Upper lobe of right lung (tissue), 1 donor: ENCODE measurements around the gene RAB8B. TPM values are rescaled to one million over a fixed set of nuclear protein-coding genes. Genes with fewer than 3 reads are reported as not detected.

ENCODE experiments used
- ATAC-seq: fragments of 200-7000 bp; cut with Tn5 transposase; one replicate; pipeline ENCODE4 v1.9.1; 2020; ENCODE audit warnings: mild to moderate bottlenecking, moderate library complexity
- DNase-seq: peaks from one replicate; pipeline ENCODE4 v3.0.0-alpha.2; 2020
- H3K27ac ChIP-seq: fragments of 200-600 bp; one replicate; pipeline ENCODE4 v1.8.0; 2022
- H3K27me3 ChIP-seq: fragments of 200-600 bp; one replicate; pipeline ENCODE4 v1.8.0; 2022; ENCODE audit warnings: mild to moderate bottlenecking
- H3K36me3 ChIP-seq: fragments of 200-600 bp; one replicate; pipeline ENCODE4 v1.8.0; 2022
- H3K4me1 ChIP-seq: fragments of 200-600 bp; one replicate; pipeline ENCODE4 v1.8.0; 2022
- H3K4me3 ChIP-seq: fragments of 200-600 bp; one replicate; pipeline ENCODE4 v1.8.0; 2022; ENCODE audit warnings: mild to moderate bottlenecking
- H3K9me3 ChIP-seq: fragments of 200-600 bp; one replicate; pipeline ENCODE4 v1.8.0; 2022
- CTCF ChIP-seq: fragments of 200-600 bp; IDR thresholded peaks from one replicate; pipeline ENCODE4 v1.8.0; 2022; ENCODE audit warnings: antibody characterized with exemption
- intact Hi-C: fragments of 100-400 bp; cut with DNase I; formaldehyde crosslinking; loops from one replicate; pipeline ENCODE4 v1.11.0; 2022
- total RNA-seq: library from RNA; stranded (reverse); fragmentation: NEBNext Ultra II Directional; extraction: Animal tissue kit (Norgen Biotek cat#: 25700); gene quantifications from one replicate; pipeline ENCODE4 v1.2.1, GENCODE V29; 2021
- donor health status: DM: no; HTN: yes; CAD: no; lungs with severe emphysema.

RAB8B gene
- total RNA-seq, 1 donor from 2014 or later, result 54.5 TPM

GRCh38 chr15:63223463-63223862 is 34.1 kb downstream of the RAB8B start:
- no peaks in the 10 kb centered on the region for H3K9me3 ChIP-seq
- intact Hi-C loops, result no loop called here
- no peak overlapping the region for H3K27ac ChIP-seq
- DNase-seq (no peak), ATAC-seq (peak; percentile 38)
- H3K27me3 ChIP-seq, result no peaks in the 10 kb centered on the region
- H3K36me3 ChIP-seq, result peaks cover 8% of the 10 kb centered on the region
- TF ChIP-seq CTCF, result no peak
- peaks cover 45% of the 10 kb centered on the region for H3K4me1 ChIP-seq
- no peak overlapping the region for H3K4me3 ChIP-seq

- no peak for TF ChIP-seq CTCF
- H3K9me3 ChIP-seq, result no peaks in the 10 kb centered on the region
- no peaks in the 10 kb centered on the region for H3K27me3 ChIP-seq
- ATAC-seq (no peak), DNase-seq (no peak)
- intact Hi-C loops, result no loop called here
- no peak overlapping the region for H3K27ac ChIP-seq
- H3K4me1 ChIP-seq, result peaks cover 30% of the 10 kb centered on the region
- no peak overlapping the region for H3K4me3 ChIP-seq
- peaks cover 8% of the 10 kb centered on the region for H3K36me3 ChIP-seq
Observed at GRCh38 chr15:63225381-63225780, 36.0 kb downstream of the RAB8B start.

GRCh38 chr15:63226155-63226883 is 36.9 kb downstream of the RAB8B start:
- Histone ChIP-seq H3K9me3 (no peaks in the 10 kb centered on the region), H3K27ac (no peak overlapping the region), H3K27me3 (no peaks in the 10 kb centered on the region), H3K36me3 (peaks cover 8% of the 10 kb centered on the region), H3K4me3 (no peak overlapping the region), H3K4me1 (peaks cover 22% of the 10 kb centered on the region)
- TF ChIP-seq CTCF, result no peak
- intact Hi-C loops, result no loop called here
- DNase-seq, result no peak
- no peak for ATAC-seq

GRCh38 chr15:63226966-63227401 is 37.6 kb downstream of the RAB8B start:
- no peak overlapping the region for H3K27ac ChIP-seq
- DNase-seq (no peak), ATAC-seq (no peak)
- no peak for TF ChIP-seq CTCF
- intact Hi-C loops, result no loop called here
- peaks cover 8% of the 10 kb centered on the region for H3K36me3 ChIP-seq
- H3K27me3 ChIP-seq, result no peaks in the 10 kb centered on the region
- H3K9me3 ChIP-seq, result no peaks in the 10 kb centered on the region
- H3K4me1 ChIP-seq, result peaks cover 22% of the 10 kb centered on the region
- H3K4me3 ChIP-seq, result no peak overlapping the region

GRCh38 chr15:63227689-63228088 is 38.3 kb downstream of the RAB8B start:
- ATAC-seq, result no peak
- intact Hi-C loops, result no loop called here
- H3K27ac ChIP-seq, result no peak overlapping the region
- DNase-seq, result no peak
- no peaks in the 10 kb centered on the region for H3K27me3 ChIP-seq
- H3K4me3 ChIP-seq, result no peak overlapping the region
- H3K36me3 ChIP-seq, result peaks cover 8% of the 10 kb centered on the region
- no peaks in the 10 kb centered on the region for H3K9me3 ChIP-seq
- H3K4me1 ChIP-seq, result peaks cover 26% of the 10 kb centered on the region
- TF ChIP-seq CTCF, result no peak
